Measurements from ENCODE around the gene PRIMPOL.

Gene PRIMPOL

DNA sequence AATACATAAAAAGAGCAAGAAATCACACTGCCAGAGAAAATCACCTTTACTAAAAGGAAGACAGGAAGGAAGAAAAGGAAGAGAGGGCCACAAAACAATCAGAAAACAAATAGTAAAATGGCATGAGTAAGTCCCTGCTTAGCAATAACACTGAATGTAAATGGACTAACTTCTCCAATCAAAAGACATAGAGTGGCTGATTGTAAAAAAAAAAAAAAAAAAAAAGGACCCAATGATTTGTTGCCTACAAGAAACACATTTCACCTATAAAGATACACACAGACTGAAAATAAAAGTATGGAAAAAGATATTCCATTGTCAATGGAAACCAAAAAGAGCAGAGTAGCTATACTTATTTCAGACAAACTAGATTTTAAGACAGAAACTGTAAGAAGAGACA is 71.7 kb downstream of the PRIMPOL start:
- Histone ChIP-seq H3K36me3 (ENCODE audit: insufficient read depth, low read length) (peaks cover 99% of the 10 kb centered on the region), H3F3A (ENCODE audit: insufficient read depth, low read length) (no peaks in the 10 kb centered on the region), H3K4me1 (ENCODE audit: insufficient read depth, low read length, severe bottlenecking) (no peaks in the 10 kb centered on the region), H3K9me3 (ENCODE audit: low read length) (no peaks in the 10 kb centered on the region), H3K9me2 (ENCODE audit: low read depth, low read length) (no peaks in the 10 kb centered on the region), H3K4me3 (ENCODE audit: low read depth, low read length, poor library complexity, severe bottlenecking) (no peak overlapping the region), H4K20me1 (ENCODE audit: insufficient read depth, low read length) (no peaks in the 10 kb centered on the region), H3K4me2 (ENCODE audit: low read length) (no peak overlapping the region), H3K27ac (ENCODE audit: low read depth, low read length, poor library complexity, severe bottlenecking) (no peak overlapping the region), H3K9ac (ENCODE audit: low read length) (no peak overlapping the region), H2AFZ (ENCODE audit: low read length) (no peak overlapping the region), H3K27me3 (ENCODE audit: insufficient read depth, low read length) (no peaks in the 10 kb centered on the region), H3K79me2 (ENCODE audit: insufficient read depth, low read length) (peaks cover 21% of the 10 kb centered on the region)
- TF ChIP-seq, protein P1, sequence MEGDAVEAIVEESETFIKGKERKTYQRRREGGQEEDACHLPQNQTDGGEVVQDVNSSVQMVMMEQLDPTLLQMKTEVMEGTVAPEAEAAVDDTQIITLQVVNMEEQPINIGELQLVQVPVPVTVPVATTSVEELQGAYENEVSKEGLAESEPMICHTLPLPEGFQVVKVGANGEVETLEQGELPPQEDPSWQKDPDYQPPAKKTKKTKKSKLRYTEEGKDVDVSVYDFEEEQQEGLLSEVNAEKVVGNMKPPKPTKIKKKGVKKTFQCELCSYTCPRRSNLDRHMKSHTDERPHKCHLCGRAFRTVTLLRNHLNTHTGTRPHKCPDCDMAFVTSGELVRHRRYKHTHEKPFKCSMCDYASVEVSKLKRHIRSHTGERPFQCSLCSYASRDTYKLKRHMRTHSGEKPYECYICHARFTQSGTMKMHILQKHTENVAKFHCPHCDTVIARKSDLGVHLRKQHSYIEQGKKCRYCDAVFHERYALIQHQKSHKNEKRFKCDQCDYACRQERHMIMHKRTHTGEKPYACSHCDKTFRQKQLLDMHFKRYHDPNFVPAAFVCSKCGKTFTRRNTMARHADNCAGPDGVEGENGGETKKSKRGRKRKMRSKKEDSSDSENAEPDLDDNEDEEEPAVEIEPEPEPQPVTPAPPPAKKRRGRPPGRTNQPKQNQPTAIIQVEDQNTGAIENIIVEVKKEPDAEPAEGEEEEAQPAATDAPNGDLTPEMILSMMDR (IDR thresholded peaks at IDR 0.05; ENCODE audit: low read length): no peak
- TF ChIP-seq EZH2 (IDR thresholded peaks at IDR 0.05; ENCODE audit: borderline replicate concordance, low read length): no peak

DNA sequence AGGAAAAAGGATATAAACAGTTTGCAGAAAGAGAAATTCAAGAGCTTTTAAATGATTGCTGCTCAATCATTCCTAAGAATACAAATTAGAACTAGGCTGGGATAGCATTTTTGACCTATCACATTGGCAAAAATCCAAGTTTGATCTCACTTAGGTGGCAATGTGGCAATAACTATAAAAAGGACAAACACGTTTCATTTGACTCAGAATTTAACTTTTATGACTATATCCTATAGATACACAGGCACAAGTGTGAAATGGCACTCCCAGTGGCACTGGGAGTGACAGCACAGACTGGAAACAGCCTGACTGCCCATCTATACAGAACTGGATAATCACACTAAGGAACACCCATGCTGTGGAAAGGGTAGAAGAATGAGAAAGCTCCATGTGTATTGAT is 73.3 kb downstream of the PRIMPOL start:
- no peaks in the 10 kb centered on the region for H4K20me1 ChIP-seq (ENCODE audit: insufficient read depth, low read length)
- 0 out of 2 replicates have a peak, but pooled peaks cover 4% of the 10 kb centered on the region for H3K9me3 ChIP-seq (ENCODE audit: low read length)
- no peak overlapping the region for H3K4me2 ChIP-seq (ENCODE audit: low read length)
- no peaks in the 10 kb centered on the region for H3K27me3 ChIP-seq (ENCODE audit: insufficient read depth, low read length)
- H3K36me3 ChIP-seq (ENCODE audit: insufficient read depth, low read length): peaks cover 96% of the 10 kb centered on the region
- peaks cover 24% of the 10 kb centered on the region for H3K79me2 ChIP-seq (ENCODE audit: insufficient read depth, low read length)
- H3F3A ChIP-seq (ENCODE audit: insufficient read depth, low read length): no peaks in the 10 kb centered on the region
- peaks cover 9% of the 10 kb centered on the region for H3K4me1 ChIP-seq (ENCODE audit: insufficient read depth, low read length, severe bottlenecking)
- TF ChIP-seq, protein P1 (IDR thresholded peaks at IDR 0.05; ENCODE audit: low read length): no peak
- TF ChIP-seq EZH2 (IDR thresholded peaks at IDR 0.05; ENCODE audit: borderline replicate concordance, low read length): no peak
- no peak overlapping the region for H3K9ac ChIP-seq (ENCODE audit: low read length)
- H3K4me3 ChIP-seq (ENCODE audit: low read depth, low read length, poor library complexity, severe bottlenecking): no peak overlapping the region
- H2AFZ ChIP-seq (ENCODE audit: low read length): no peak overlapping the region
- no peak overlapping the region for H3K27ac ChIP-seq (ENCODE audit: low read depth, low read length, poor library complexity, severe bottlenecking)
- H3K9me2 ChIP-seq (ENCODE audit: low read depth, low read length): no peaks in the 10 kb centered on the region

DNA sequence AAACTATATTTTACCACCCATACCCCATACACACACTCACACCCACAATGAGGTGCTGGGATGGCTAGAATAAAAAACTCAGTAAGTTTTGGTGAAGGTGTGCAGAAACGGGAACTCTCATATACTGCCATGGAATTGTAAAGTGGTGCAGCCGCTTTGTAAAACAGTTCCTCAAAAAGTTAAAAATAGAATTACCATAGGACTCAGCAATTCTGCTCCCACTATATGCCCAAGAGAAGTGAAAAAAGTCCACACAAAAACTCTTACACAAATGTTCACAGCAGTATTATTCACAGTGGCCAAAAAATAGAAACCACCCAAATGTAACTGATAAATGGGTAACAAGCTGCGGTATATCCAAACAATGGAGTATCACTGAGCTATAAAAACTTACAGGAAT is 77.9 kb downstream of the PRIMPOL start:
- Histone ChIP-seq H3K9ac (ENCODE audit: low read length) (no peak overlapping the region), H4K20me1 (ENCODE audit: insufficient read depth, low read length) (no peaks in the 10 kb centered on the region), H3K27me3 (ENCODE audit: insufficient read depth, low read length) (no peaks in the 10 kb centered on the region), H3K27ac (ENCODE audit: low read depth, low read length, poor library complexity, severe bottlenecking) (peak overlapping the region; percentile 3), H3K9me2 (ENCODE audit: low read depth, low read length) (no peaks in the 10 kb centered on the region), H3K4me3 (ENCODE audit: low read depth, low read length, poor library complexity, severe bottlenecking) (no peak overlapping the region), H3K4me1 (ENCODE audit: insufficient read depth, low read length, severe bottlenecking) (peaks cover 48% of the 10 kb centered on the region), H3K36me3 (ENCODE audit: insufficient read depth, low read length) (peaks cover 94% of the 10 kb centered on the region), H3F3A (ENCODE audit: insufficient read depth, low read length) (no peaks in the 10 kb centered on the region), H2AFZ (ENCODE audit: low read length) (no peak overlapping the region), H3K79me2 (ENCODE audit: insufficient read depth, low read length) (peaks cover 33% of the 10 kb centered on the region), H3K9me3 (ENCODE audit: low read length) (0 out of 2 replicates have a peak, but pooled peaks cover 4% of the 10 kb centered on the region), H3K4me2 (ENCODE audit: low read length) (no peak overlapping the region)
- TF ChIP-seq, protein P1 (IDR thresholded peaks at IDR 0.05; ENCODE audit: low read length): no peak
- TF ChIP-seq EZH2 (IDR thresholded peaks at IDR 0.05; ENCODE audit: borderline replicate concordance, low read length): no peak

Measured in OCI-LY1 (cell line).